Upper lobe of right lung (tissue), 1 donor: Measurements from ENCODE around the gene ULK1. TPM values are rescaled to one million over a fixed set of nuclear protein-coding genes. Genes with fewer than 3 reads are reported as not detected.

ENCODE experiments used
- ATAC-seq: fragments of 200-7000 bp; cut with Tn5 transposase; one replicate; pipeline ENCODE4 v1.9.1; 2020; ENCODE audit warnings: mild to moderate bottlenecking, moderate library complexity
- DNase-seq: peaks from one replicate; pipeline ENCODE4 v3.0.0-alpha.2; 2020
- H3K27ac ChIP-seq: fragments of 200-600 bp; one replicate; pipeline ENCODE4 v1.8.0; 2022
- H3K27me3 ChIP-seq: fragments of 200-600 bp; one replicate; pipeline ENCODE4 v1.8.0; 2022; ENCODE audit warnings: mild to moderate bottlenecking
- H3K36me3 ChIP-seq: fragments of 200-600 bp; one replicate; pipeline ENCODE4 v1.8.0; 2022
- H3K4me1 ChIP-seq: fragments of 200-600 bp; one replicate; pipeline ENCODE4 v1.8.0; 2022
- H3K4me3 ChIP-seq: fragments of 200-600 bp; one replicate; pipeline ENCODE4 v1.8.0; 2022; ENCODE audit warnings: mild to moderate bottlenecking
- H3K9me3 ChIP-seq: fragments of 200-600 bp; one replicate; pipeline ENCODE4 v1.8.0; 2022
- intact Hi-C: fragments of 100-400 bp; cut with DNase I; formaldehyde crosslinking; loops from one replicate; pipeline ENCODE4 v1.11.0; 2022
- total RNA-seq: library from RNA; stranded (reverse); fragmentation: NEBNext Ultra II Directional; extraction: Animal tissue kit (Norgen Biotek cat#: 25700); gene quantifications from one replicate; pipeline ENCODE4 v1.2.1, GENCODE V29; 2021
- TF ChIP-seq, protein P1 (sequence below): fragments of 200-600 bp; IDR thresholded peaks from one replicate; pipeline ENCODE4 v1.8.0; 2022; ENCODE audit warnings: antibody characterized with exemption
- donor health status: DM: no; HTN: yes; CAD: no; lungs with severe emphysema.

The ULK1 gene
- total RNA-seq, 1 donor from 2014 or later, result 32.4 TPM

DNA sequence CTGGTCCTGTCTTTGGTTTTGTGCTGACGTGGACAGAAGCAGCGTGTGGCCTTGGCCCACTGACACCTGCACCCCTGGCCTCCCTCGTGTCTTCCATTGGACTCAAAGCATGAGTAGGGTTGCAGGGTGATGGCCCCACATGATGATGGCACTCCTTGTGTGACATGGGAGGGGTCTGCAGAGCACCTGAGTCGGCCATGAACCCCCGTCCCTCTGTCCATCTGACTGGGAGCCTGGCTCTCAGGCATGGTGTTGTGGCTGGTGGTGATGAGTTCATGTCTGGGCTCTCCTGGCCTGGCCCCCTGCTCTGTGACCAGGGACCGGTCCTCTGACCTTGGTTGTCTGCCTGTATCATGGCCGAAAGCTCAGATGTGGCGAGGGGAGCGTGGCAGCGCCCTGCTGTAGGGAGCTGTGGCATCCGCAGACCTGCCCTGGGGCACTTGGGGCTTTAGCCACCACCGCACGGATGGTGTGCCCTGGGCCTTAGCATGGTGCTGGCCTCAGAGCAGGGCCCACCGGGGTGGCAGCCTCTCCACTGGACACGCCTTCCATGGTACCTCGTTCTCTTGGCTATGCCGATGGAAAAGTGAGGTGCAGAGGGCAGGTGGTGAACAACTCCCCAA lies 16.7 kb downstream of the ULK1 start:
- no peak overlapping the region for H3K27ac ChIP-seq
- TF ChIP-seq, protein P1, sequence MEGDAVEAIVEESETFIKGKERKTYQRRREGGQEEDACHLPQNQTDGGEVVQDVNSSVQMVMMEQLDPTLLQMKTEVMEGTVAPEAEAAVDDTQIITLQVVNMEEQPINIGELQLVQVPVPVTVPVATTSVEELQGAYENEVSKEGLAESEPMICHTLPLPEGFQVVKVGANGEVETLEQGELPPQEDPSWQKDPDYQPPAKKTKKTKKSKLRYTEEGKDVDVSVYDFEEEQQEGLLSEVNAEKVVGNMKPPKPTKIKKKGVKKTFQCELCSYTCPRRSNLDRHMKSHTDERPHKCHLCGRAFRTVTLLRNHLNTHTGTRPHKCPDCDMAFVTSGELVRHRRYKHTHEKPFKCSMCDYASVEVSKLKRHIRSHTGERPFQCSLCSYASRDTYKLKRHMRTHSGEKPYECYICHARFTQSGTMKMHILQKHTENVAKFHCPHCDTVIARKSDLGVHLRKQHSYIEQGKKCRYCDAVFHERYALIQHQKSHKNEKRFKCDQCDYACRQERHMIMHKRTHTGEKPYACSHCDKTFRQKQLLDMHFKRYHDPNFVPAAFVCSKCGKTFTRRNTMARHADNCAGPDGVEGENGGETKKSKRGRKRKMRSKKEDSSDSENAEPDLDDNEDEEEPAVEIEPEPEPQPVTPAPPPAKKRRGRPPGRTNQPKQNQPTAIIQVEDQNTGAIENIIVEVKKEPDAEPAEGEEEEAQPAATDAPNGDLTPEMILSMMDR, result no peak

DNA sequence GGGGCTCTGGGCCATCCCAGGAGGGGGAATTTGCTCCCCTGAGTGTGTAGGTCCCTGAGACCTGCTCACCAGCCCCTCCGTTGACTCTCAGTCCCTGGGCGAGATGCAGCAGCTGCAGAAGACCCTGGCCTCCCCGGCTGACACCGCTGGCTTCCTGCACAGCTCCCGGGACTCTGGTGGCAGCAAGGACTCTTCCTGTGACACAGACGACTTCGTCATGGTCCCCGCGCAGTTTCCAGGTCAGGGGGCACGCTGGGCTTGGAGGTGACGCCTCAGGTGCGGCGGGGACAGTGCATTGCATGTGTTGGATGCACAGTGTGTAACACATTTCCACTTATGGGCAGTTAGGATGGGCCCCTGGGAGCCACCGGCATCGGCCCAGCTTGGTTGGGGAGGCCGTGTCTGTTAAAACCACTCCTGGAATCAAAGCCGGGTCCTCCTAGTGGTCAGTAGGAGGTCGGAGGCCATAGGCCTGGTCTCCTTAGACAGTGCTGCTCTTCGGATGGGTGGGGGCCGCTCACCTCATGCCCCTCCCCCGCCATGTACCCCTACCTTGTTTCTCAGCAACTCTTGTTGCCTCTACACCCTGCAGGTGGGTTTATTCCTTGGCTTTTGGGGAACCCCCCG lies 17.5 kb downstream of the ULK1 start:
- ATAC-seq, result no peak
- intact Hi-C loops, result no loop called here
- no peak for DNase-seq
- Histone ChIP-seq H3K9me3 (no peaks in the 10 kb centered on the region), H3K36me3 (peaks cover 75% of the 10 kb centered on the region), H3K4me1 (peaks cover 9% of the 10 kb centered on the region), H3K27me3 (no peaks in the 10 kb centered on the region), H3K27ac (no peak overlapping the region), H3K4me3 (no peak overlapping the region)
- TF ChIP-seq, protein P1, result no peak

More for the DNA sequence above, 16.7 kb downstream of the ULK1 start:
- Histone ChIP-seq H3K27me3 (no peaks in the 10 kb centered on the region), H3K4me3 (no peak overlapping the region), H3K36me3 (peaks cover 69% of the 10 kb centered on the region), H3K4me1 (peaks cover 9% of the 10 kb centered on the region), H3K9me3 (no peaks in the 10 kb centered on the region)
- ATAC-seq (no peak), DNase-seq (no peak)
- intact Hi-C loops, result no loop called here

DNA sequence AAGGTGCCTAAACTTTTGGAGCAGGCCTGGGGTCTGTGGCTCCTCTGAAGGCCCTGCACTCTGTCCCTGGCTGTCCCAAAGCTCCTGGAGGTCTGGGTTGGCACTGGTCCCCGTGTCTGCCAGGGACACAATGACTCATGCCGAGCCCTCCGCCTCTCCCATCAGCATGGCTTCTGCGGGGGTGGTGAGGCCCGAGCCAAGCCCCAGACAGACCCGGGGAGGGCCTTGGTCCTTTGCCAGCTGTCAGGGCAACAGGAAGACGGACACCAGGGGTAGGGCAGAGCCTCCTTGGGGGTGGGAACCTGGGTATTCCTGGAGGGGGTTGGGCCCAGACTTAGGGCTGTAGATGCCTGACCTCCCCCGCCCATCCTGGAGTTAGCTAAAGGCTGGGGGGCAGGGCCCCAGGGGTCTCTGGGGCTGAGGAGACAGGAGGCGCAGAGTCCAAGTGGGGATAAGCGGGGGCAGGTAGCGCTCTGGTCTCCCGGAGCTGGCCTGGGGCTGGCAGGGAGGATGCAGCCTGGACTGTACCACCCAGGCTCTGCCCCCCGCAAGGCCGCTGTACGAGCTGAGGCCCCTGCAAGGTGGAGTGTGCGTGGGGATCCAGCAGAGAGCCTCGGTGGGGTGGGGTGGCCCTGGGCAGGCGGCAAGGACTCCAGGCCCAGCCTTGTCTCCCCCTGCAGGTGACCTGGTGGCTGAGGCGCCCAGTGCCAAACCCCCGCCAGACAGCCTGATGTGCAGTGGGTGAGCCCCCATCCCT lies 18.3 kb downstream of the ULK1 start:
- Histone ChIP-seq H3K9me3 (no peaks in the 10 kb centered on the region), H3K36me3 (peaks cover 75% of the 10 kb centered on the region), H3K27me3 (no peaks in the 10 kb centered on the region), H3K4me1 (peaks cover 9% of the 10 kb centered on the region), H3K4me3 (no peak overlapping the region), H3K27ac (no peak overlapping the region)
- DNase-seq, result no peak
- TF ChIP-seq, protein P1, result no peak
- ATAC-seq, result peak; percentile 14
- intact Hi-C loops, result no loop called here

DNA sequence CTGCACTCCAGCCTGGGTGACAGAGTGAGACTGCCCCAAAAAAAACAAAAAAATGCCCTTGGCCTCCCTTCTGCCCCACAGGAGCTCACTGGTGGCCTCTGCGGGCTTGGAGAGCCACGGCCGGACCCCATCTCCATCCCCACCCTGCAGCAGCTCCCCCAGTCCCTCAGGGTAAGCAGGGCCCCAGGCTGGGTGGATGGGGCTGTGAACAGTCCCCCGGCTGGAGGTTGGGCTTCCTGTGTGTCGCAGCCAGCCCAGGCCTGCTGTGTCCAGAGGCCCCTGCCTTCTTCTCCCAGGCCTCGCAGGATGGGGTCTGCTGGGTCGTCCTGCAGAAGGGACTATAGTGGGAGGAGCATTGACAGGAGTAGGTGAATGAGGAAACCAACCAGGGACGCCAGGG lies 19.2 kb downstream of the ULK1 start:
- Histone ChIP-seq H3K4me1 (peaks cover 9% of the 10 kb centered on the region), H3K27ac (no peak overlapping the region), H3K4me3 (no peak overlapping the region), H3K27me3 (no peaks in the 10 kb centered on the region), H3K9me3 (no peaks in the 10 kb centered on the region), H3K36me3 (peaks cover 74% of the 10 kb centered on the region)
- intact Hi-C loops, result no loop called here
- ATAC-seq (no peak), DNase-seq (no peak)
- TF ChIP-seq, protein P1, result no peak

DNA sequence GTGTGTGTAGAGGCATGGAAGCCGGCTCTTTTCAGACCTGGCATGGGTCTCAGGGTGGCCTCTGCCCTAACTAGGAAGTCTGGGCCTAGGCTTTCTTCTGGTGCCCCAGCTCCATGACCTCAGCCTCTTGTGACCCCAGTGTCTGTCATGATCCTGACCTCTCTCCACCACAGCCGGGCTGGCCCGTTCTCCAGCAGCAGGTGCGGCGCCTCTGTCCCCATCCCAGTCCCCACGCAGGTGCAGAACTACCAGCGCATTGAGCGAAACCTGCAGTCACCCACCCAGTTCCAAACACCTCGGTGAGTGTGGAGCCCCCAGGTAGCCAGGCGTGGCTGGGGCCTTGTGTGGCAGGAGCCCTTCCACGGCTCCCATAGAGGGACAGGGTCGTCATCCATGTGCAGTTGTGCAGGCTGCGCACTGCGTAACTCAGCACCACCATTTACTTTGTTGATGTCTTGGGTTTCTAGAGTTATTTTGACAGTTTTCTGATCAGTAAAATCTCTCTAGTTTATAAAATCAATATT lies 19.8 kb downstream of the ULK1 start:
- Histone ChIP-seq H3K9me3 (no peaks in the 10 kb centered on the region), H3K4me3 (no peak overlapping the region), H3K4me1 (peaks cover 9% of the 10 kb centered on the region), H3K27ac (no peak overlapping the region), H3K27me3 (no peaks in the 10 kb centered on the region), H3K36me3 (peaks cover 71% of the 10 kb centered on the region)
- intact Hi-C loops, result no loop called here
- DNase-seq (no peak), ATAC-seq (no peak)
- TF ChIP-seq, protein P1, result no peak
